NCI-H146 treated with DMSO at 0.1 percent for 48 hours (cell line): ENCODE data around the gene FAM118B.

Experiments
- DNase-seq: peaks from one replicate; lab custom pipeline; 2025; ENCODE audit not compliant: unreplicated experiment; lab: John Stamatoyannopoulos, UW

FAM118B gene

GRCh38 chr11:126211236-126212088 lies at the start of gene FAM118B, which contains the start of gene RPUSD4:
Gene FAM118B (plus strand): TSS chr11:126211782. CDS start chr11:126235002, 23,220 bp downstream.
Gene RPUSD4 (minus strand): TSS chr11:126211650. CDS start chr11:126211638, 12 bp downstream.
- peak; percentile 87 for DNase-seq

GRCh38 chr11:126162306-126163030 lies 49.1 kb upstream of the FAM118B start:
- no peak for DNase-seq

GRCh38 chr11:126163074-126163700 lies 48.4 kb upstream of the FAM118B start:
- no peak for DNase-seq

GRCh38 chr11:126163779-126164178 lies 47.8 kb upstream of the FAM118B start:
- no peak for DNase-seq

GRCh38 chr11:126164781-126165180 lies 46.8 kb upstream of the FAM118B start:
- no peak for DNase-seq

- no peak for DNase-seq
Observed at GRCh38 chr11:126165311-126165720, 46.3 kb upstream of the FAM118B start.

- no peak for DNase-seq
Observed at GRCh38 chr11:126165757-126166156, 45.8 kb upstream of the FAM118B start.

DNA sequence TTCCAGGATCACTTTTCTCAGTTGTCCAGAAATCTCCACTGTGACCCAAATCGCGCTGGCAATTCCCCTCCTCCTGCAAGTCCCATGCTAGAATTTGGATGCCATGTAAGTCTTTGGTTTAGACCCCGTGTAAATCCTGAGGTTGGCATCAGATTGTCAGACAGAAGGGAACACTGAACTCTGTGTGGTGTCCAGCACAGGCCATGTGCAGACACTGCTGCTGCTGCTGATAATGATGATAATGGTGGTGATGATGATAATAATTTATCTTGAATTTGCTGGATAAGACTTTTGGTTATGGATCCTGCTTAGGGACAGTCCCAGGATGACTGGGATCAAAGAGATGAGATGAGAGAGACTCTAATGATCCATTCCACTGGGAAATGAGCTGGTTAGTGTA lies 45.2 kb upstream of the FAM118B start:
- no peak for DNase-seq

GRCh38 chr11:126167488-126167887 lies 44.1 kb upstream of the FAM118B start:
- DNase-seq, result no peak

GRCh38 chr11:126169291-126169690 lies 42.3 kb upstream of the FAM118B start:
- no peak for DNase-seq

DNA sequence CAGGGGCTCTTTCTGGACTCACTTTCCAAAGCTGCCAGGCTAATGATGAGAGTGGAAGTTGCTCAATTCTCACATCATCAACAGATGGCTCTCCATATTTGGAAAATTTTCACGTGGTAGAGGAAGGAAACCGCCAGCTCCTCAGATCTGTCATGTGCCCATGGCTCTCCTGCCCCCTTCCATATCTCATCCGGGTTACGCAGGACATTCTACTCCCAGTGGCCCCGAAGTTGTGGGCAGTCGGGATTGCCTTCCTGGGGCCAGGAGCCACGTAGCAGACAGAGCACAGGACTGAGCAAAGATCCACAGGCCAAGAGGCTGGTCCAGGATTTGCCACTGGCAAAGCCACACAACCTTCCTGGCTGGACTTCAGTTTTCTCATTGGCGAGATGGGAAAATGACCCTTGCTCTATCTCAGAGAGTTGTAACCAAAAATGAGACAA lies 39.0 kb upstream of the FAM118B start:
- no peak for DNase-seq

DNA sequence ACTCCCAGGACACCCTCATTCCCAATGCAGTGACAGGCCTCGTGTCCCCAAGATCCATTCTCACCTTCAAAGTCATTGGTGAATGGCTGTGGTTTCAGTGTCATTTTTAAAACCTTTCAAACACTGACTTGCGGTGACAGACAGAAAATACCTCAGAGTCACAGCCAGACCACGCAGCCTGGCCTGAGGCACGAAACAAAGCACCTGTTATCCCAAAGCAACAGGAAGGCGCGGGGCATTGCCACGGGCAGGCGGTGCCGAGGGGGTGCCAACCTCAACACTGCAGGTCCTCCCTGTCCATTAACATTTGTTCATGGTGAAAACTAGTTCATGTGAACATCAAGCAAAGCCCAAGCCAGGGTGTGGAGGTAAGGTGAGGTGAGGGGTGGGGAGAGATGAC lies 38.3 kb upstream of the FAM118B start:
- DNase-seq, result no peak

DNA sequence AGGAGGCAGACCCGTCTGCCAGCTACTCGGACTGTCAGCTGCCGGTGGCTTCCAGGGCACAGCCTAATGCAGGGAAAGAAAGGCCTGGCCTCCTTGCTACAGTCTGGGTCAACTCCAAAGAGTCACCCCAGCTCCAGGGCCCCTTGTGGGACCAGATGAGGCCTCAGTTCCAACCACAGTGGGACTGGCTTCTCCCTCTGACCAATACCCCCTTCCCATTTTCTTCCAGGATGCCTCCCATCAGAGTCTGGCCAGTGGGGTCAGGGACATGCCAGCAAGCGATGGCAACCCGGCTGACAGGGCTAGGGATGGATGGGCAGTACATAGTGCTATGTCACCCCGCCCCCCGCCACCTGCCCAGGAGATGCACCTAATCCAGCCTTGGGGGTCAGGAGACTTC lies 36.8 kb upstream of the FAM118B start:
- no peak for DNase-seq

- DNase-seq, result no peak
Observed at GRCh38 chr11:126175393-126175792, 36.2 kb upstream of the FAM118B start.

DNA sequence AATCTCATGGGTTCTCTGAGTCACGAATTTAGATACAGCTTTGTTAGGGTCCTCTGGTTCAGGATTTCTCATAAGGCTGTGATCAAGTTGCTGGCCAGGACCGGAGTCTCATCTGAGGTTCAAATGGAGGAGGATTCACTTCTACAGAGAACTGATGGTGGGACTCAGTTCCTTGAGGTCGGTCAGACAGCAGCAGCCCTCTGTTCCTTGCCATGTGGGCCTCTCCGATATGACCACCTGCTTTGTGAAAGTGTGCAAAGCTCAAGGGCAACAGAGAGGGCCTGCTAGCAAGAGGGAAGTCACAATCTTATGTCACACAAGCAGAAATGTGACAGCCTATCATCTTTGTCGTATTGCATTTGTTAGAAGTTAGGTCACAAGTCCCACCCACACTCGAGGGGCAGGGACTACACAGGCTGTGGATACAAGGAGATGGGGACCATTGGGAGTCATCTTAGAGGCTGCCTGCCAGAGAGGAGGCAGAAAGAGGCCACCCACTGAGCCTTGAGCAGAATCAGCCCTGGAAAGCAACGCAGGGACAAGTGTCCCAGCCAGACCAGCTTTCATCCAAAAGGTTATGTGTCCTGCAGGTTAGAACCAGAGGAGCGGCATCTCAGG lies 34.6 kb upstream of the FAM118B start:
- DNase-seq, result no peak

DNA sequence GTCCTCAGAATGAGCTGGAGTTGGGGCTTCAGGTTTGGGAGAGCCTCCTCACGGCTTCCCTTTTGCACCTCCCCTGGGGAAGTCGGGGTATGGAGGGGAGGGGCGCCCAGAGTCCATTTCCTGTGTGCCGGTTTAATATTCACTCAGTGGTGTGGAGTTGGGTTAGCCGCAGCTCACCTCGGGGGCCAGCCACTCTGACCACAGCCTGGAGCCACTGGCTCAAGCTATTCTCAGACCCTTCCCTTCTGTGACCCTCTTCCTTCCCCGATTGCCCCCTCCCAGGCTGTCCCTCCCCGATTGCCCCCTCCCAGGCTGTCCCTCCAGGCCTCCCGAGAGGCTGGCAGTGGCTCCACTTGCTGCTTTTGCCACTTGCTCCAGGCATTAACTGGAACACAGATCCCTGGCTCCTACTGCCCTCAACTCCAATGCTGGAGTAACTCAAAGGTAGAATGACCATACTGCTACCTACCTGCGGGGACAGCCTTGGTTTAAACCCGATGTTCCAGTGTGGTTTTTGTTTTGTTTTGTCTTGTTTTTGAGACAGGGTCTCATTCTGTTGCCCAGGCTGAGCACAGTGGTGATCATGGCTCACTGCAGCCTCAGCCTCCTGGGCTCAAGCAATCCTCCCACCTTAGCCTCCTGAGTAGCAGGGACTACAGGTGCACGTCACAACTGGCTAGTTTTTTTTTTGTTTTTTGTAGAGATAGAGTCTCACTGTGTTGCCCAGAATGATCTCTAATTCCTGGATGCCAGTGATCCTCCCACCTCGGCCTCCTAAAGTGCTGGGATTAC lies 29.4 kb upstream of the FAM118B start:
- DNase-seq, result no peak

DNA sequence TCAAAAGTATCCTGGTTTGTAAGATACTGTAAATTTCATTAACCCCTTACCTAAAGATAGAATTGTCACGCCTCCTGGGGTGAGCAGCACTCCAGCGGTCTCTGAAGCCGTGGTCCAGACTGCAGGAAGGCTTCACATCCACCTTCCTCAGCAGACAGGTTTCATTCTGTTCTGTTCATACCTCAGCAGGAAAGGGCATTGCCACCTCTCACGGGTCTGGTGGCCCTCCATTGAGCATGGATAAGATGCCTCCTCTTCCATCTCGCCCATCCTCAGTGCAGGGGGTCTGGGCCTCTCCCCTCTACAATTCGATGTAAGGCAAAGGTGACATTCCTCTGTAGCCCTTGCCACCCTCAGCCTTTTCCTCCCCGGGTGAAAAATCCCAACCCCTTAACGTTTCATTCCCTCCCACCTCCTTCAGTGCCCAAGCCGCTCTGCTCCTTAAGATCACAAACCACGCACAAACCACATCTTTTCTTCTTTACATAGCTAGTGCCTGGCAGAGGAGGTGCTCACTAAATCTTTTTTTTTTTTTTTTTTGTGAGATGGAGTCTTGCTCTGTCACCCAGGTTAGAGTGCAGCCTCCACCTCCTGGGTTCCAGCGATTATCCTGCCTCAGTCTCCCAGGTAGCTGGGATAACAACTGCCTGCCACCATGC lies 28.7 kb upstream of the FAM118B start:
- no peak for DNase-seq

DNA sequence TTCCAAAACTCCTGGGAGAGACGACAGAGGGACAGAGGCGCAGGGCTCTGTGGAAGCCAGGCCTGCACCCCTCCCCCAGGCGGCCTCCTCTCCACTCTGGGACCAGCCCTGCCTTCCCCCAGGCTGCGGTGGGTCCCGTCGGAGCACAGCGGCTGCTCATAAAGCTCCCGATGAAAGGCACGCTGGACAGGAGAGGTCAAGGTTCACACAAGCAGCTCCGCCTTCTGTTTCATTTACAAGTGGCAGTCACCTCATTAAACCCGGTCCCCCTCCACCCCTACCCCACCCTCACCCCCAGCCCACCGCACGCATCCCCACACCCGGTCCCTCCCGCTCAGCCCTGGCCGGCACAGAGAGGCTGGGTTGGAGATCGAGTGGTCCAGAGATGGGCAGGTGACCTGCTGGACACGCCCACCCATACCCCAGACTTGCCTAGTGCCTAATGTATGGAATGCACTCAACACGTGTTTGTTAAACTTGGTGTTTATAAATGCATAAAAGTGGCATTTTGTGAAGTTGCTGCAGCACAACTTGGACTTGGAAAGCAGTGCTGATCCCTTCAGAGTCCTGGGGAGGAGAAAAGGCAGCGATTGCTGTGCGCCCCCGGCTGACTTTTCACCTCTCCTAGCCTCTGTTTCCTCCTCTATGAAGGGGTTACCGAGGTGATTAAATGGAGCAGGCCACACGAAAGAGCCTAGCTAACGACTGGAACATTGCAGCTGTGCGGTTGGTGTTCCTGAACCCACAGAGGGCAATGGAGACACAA lies 26.1 kb upstream of the FAM118B start:
- no peak for DNase-seq

GRCh38 chr11:126186025-126186698 lies 25.4 kb upstream of the FAM118B start:
- DNase-seq, result no peak
